Measurements from ENCODE around the gene CCNT1.
"Not testable (repeated sequence)": the region's sequence is repeated elsewhere in the genome, so short reads cannot be mapped to it uniquely, and the experiment has no call there.

The CCNT1 gene

GRCh38 chr12:48690990-48691389 lies 25.5 kb downstream of the CCNT1 start:
- DNase-seq = no peak

DNA sequence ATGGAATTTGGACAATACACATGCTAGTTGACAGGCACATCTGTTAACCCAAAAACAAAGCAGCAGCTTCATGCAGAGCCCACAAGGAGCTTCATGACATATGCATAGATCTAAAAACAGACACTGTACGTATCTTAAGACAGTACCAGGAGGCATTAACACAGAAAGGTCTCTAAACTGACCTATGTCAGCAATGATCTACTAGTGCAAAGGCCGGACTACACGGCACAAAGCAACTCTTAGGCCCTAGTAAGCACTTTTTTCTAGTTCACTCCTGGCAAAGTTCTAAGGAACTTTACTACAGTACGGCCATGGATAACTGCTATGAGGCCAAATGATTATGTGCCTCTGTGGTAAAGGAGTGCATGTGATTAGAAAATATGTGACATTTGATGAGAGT lies 26.1 kb downstream of the CCNT1 start:
- DNase-seq = no peak

GRCh38 chr12:48688836-48689235 lies 27.7 kb downstream of the CCNT1 start:
- DNase-seq = no peak

GRCh38 chr12:48687592-48687991 lies 28.9 kb downstream of the CCNT1 start:
- no peak for DNase-seq

DNA sequence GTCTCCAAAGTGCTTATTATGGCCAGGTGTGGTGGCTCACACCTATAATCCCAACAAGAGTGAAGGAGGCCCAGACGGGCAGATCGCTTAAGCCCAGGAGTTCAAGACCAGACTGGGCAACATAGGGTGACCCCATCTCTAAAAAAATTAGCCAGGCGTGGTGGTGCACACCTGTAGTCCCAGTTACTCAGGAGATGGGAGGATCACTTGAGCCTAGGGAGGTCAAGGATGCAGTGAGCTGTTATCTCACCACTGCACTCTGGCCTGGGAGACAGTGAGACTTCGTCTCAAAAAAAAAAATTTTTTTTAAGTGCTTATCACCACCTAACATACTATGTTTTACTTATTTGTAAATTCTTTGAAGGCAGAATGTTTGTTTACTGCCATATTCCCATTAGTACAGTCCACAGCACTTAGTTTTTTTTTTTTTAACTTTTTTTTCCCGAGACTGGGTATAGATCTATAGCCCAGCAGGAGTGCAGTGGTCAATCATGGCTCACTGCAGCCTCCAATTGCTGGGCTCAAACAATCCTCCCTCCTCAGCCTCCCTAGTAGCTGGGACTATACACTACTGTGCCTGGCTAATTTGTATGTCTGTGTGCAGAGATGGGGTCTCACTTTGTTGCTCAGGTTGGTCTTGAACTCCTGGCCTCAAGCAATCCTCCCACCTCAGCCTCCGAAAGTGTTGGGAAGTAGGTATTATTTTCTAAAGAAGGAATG lies 29.7 kb downstream of the CCNT1 start:
- DNase-seq = no peak

DNA sequence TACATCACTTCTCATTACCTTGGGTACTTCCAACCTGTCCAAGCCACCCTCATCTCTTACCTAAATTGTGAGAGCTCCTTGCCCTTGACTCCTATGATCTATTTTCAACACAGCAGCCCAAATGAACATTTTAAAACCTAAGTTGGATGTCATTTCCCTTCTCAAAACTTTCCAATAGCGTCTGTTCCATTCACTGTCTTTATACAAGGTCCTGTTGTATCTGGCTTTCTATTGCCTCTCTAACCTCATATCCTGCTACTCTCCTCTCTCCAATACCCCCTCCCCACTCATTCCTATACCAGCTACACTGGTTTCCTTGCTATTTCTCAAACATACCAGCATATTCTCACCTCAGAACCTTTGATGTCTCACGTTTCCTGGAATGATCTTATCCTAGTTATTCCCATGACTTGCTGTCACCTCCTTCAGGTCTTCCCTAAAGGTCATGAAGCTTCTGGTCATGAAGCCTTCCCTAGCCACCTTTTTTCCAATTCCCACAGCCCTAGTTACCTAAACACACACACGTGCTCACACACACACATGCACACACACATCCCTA lies 30.4 kb downstream of the CCNT1 start:
- DNase-seq = no peak

DNA sequence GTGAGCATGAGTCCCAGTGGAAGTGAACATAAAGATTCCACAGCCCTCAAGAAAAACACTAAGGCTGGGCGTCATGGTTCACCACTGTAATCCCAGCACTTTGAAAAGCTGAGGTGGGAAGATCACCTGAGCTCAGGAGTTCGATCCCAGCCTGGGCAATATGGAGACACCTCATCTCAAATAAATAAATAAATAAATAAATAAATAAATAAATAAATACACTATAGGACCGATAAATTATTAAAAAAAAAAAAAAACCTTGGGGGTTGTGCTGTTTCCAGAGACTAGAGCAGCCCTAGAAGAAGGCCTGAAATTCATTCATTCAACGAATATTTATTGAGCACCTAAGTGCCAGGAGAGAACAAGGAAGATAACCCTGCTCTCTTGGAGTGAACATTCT lies 33.0 kb downstream of the CCNT1 start:
- no peak for DNase-seq

- DNase-seq = no peak
These were observed 33.6 kb downstream of the CCNT1 start for GRCh38 chr12:48682927-48683326.

- not testable (repeated sequence) for DNase-seq
These were observed 34.0 kb downstream of the CCNT1 start for GRCh38 chr12:48682533-48682905.

- DNase-seq = peak; percentile 99
These were observed 34.6 kb downstream of the CCNT1 start, which contains the start of gene KANSL2 for GRCh38 chr12:48681710-48682532. TSS of gene KANSL2 (minus strand) at chr12:48682238. CDS start at chr12:48681632, 606 bp downstream.

- no peak for DNase-seq
These were observed 35.2 kb downstream of the CCNT1 start for GRCh38 chr12:48681399-48681709.

DNA sequence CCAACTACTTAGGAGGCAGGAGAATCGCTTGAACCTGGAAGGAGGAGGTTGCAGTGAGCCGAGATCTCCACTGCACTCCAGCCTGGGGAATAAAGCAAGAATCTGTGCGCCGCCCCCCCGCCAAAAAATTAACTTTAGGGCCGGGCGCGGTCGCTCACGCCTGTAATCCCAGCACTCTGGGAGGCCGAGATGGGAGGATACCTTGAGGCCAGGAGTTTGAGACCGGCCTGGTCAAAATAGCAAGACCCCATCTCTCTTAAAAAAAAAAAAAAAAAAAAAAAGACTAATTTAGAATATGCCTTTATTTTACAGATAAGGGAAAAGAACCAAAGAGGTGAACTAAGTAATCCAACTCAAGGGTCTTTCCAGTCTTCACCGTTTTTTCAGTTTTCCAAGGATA lies 35.6 kb downstream of the CCNT1 start:
- DNase-seq = no peak

- no peak for DNase-seq
These were observed 37.8 kb downstream of the CCNT1 start for GRCh38 chr12:48678551-48679185.

GRCh38 chr12:48671231-48671856 lies 45.2 kb downstream of the CCNT1 start:
- DNase-seq = no peak

DNA sequence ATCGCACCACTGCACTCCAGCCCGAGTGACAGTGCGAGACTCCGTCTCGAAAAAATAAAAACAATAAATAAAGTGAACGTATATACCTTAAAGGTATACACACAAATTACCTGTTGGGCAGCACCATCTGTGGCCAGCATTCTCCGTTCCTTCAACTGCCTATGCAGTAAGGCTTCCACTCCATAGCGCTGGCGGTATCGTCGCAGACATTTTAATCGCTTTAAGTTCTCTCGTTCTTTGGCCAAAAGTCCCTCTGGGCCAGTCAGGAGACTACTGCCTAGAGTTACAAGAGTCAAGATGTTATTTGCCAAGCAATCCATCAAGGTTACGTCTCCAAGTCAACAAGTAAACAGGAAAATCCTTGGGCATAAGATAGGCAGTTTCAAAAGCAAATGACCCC lies 47.5 kb downstream of the CCNT1 start:
- no peak for DNase-seq

DNA sequence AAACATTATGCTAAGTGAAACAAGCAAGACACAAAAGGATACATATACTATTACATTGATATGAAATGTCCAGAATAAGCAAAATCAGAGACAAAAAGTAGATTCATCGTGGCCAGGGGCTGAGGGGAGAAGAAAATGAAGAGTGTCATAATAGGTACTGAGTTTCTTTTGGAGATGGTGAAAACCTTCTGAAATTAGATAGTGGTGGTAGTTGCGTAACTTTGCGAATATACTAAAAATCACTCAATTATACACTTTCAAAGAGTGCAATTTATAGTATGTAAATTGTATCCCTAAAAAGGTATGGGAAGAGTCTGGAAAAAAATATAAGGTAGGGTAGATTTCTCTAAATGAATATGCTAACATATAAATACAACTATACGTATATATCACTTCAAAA lies 56.6 kb downstream of the CCNT1 start:
- no peak for DNase-seq

DNA sequence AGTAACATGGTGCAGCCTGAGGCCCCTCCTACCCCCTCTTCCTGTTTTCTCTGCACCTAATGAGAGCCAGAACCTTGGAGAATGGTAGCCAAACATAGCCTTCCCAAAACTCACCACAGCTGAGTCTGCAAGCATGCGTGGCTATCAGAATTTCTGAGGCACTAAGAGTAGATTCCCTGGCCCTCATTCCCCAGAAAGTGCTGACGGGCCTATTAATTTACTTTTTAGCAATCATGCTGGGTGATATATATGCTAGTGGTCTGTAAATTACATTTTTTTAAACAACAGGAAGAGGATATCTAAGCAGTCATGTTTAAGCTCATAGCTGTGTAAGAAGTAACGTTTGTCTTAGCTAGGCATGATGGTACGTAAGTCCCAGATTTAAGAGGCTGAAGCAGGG lies 64.8 kb downstream of the CCNT1 start:
- no peak for DNase-seq

- not testable (repeated sequence) for DNase-seq
These were observed 71.2 kb downstream of the CCNT1 start for GRCh38 chr12:48645354-48645753.

- no peak for DNase-seq
These were observed 73.5 kb downstream of the CCNT1 start for GRCh38 chr12:48643011-48643410.

DNA sequence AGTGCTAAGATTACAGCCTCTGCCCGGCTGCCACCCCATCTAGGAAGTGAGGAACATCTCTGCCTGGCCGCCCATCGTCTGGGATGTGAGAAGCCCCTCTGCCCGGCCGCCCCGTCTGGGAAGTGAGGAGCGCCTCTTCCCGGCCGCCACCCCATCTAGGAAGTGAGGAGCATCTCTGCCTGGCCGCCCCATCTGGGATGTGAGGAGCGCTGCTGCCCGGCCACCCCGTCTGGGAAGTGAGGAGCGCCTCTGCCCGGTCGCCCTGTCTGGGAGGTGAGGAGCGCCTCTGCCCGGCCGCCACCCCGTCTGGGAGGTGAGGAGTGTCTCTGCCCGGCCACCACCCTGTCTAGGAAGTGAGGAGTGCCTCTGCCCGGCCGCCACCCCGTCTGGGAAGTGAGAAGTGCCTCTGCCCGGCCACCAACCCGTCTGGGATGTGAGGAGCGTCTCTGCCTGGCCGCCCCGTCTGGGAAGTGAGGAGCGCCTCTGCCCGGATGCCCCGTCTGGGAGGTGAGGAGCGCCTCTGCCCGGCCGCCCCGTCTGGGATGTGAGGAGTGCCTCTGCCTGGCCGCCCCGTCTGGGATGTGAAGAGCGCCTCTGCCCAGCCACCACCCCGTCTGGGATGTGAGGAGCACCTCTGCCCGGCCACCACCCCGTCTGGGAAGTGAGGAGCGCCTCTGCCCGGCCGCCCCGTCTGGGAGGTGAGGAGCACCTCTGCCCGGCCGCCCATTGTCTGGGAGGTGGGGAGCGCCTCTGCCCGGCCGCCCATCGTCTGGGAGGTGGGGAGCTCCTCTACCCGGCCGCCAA lies 74.6 kb downstream of the CCNT1 start:
- DNase-seq = not testable (repeated sequence)

DNA sequence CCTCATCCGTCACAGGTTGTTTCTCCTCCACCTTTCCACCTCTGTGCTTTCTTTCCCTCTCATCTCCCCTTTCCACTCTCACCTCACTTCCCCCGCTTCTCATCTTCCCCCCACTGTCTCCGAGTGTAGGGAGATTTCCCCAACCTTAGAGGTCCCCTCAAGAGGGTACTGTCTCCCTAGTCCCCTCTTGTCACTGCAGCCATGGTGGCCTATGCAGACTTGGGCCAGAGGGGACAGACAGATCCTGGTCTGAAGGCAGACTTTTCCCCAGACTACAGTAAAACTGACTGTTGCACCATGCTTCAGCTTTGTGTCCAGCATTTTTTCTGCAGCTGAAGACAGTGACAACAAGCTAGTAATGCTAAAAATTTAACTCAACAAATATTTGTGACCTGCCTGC lies 75.7 kb downstream of the CCNT1 start:
- no peak for DNase-seq

GRCh38 chr12:48640428-48640827 lies 76.1 kb downstream of the CCNT1 start:
- no peak for DNase-seq
